ENCODE data around the gene RNASEH1.
"Not testable (repeated sequence)": the region's sequence is repeated elsewhere in the genome, so short reads cannot be mapped to it uniquely, and the experiment has no call there.

The RNASEH1 gene

DNA sequence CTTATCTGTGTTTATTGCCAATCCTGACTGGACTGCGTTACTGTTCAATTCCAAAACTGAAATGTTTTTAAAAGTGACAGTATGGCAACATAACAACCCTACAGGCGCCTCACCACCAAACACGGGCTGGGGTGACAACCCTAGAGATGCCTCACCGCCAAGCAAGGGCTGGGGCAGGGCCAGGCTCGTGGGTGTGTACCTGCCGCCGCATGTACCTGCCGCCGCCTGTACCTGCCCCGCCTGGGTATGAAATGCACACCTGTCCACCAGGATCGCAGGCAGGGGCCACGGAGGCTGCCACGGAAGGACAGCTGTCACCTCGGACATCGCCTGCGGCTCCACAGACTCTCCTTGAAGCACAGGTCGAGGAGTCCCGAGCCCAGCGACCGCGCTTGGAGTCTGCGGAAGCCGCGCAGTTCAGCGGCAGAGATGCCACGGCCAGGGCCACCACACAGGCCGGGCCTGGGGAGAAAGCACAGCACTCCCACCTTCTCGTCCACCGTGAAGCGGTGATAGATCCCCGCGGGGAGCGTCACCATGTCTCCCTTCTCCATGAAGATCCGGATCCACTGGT lies 57.7 kb downstream of the RNASEH1 start:
- TF ChIP-seq, protein P1, sequence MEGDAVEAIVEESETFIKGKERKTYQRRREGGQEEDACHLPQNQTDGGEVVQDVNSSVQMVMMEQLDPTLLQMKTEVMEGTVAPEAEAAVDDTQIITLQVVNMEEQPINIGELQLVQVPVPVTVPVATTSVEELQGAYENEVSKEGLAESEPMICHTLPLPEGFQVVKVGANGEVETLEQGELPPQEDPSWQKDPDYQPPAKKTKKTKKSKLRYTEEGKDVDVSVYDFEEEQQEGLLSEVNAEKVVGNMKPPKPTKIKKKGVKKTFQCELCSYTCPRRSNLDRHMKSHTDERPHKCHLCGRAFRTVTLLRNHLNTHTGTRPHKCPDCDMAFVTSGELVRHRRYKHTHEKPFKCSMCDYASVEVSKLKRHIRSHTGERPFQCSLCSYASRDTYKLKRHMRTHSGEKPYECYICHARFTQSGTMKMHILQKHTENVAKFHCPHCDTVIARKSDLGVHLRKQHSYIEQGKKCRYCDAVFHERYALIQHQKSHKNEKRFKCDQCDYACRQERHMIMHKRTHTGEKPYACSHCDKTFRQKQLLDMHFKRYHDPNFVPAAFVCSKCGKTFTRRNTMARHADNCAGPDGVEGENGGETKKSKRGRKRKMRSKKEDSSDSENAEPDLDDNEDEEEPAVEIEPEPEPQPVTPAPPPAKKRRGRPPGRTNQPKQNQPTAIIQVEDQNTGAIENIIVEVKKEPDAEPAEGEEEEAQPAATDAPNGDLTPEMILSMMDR (IDR thresholded peaks at IDR 0.05; ENCODE audit: low read depth, low read length, missing control alignments) = no peak
- no peak for DNase-seq (ENCODE audit: low read depth)

DNA sequence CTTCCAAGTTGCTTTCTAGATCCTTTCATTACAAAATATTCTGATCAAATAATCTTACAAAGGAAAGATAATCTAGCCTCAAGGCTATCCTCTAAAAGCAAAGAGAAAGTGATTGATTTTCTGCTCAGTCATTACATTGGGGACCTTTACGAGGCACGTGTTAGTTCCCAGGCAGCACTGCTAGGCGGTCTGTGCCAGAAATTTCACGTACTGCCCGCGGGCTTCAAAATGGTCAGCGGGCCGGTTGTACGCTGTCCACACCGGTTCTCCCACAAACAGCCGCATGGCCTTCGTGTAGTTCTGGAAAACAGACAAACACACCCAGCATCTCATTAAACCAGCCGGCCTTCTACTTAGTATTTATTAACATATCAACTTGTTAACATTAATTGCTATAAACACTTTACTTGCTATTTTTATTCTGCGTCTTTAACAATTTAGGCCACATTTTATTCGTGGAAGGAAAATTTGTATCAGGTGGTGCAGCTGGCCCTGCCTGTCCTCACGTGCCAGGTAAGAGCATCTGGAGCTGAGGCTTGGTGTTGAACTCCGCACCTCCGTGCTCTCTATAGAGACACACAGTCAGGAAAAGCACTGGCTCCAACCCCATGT lies 59.2 kb downstream of the RNASEH1 start:
- TF ChIP-seq, protein P1 (IDR thresholded peaks at IDR 0.05; ENCODE audit: low read depth, low read length, missing control alignments) = no peak
- DNase-seq (ENCODE audit: low read depth) = no peak
- no peak overlapping the region for H3K4me3 ChIP-seq (ENCODE audit: low read depth, low read length)

More for the DNA sequence above, 57.7 kb downstream of the RNASEH1 start:
- no peak overlapping the region for H3K4me3 ChIP-seq (ENCODE audit: low read depth, low read length)

DNA sequence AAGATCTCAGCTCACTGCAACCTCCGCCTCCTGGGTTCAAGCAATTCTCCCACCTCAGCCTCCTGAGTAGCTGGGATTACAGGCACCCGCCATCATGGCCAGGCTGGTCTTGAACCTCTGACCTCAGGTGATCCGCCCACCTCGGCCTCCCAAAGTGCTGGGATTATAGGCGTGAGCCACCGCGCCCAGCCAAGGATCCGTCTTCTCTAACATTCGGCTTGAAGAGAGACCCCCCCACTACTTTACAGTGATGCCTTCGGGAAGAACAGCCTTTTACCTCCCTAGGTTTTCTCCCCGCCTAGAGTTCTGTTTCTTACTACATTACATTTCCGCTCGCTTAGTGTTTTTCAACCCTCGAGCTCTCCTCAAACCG lies 61.4 kb downstream of the RNASEH1 start:
- DNase-seq (ENCODE audit: low read depth) = not testable (repeated sequence)

More for the DNA sequence above, 61.4 kb downstream of the RNASEH1 start:
- not testable (repeated sequence) for H3K4me3 ChIP-seq (ENCODE audit: low read depth, low read length)

All from GM12864 (cell line).